Measurements from ENCODE around the gene TSPAN33.

TSPAN33 gene, protein sequence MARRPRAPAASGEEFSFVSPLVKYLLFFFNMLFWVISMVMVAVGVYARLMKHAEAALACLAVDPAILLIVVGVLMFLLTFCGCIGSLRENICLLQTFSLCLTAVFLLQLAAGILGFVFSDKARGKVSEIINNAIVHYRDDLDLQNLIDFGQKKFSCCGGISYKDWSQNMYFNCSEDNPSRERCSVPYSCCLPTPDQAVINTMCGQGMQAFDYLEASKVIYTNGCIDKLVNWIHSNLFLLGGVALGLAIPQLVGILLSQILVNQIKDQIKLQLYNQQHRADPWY

GRCh38 chr7:129144095-129144833, at the start of gene TSPAN33:
TSPAN33 (plus strand) TSS chr7:129144707; CDS start chr7:129144981, 274 bp downstream.
- no peak for TF ChIP-seq CTCF (IDR thresholded peaks at IDR 0.05; ENCODE audit: low read depth, low read length)
- H3K4me3 ChIP-seq (ENCODE audit: low read depth, low read length): peak within 1 kb of the TSS; percentile 43

DNA sequence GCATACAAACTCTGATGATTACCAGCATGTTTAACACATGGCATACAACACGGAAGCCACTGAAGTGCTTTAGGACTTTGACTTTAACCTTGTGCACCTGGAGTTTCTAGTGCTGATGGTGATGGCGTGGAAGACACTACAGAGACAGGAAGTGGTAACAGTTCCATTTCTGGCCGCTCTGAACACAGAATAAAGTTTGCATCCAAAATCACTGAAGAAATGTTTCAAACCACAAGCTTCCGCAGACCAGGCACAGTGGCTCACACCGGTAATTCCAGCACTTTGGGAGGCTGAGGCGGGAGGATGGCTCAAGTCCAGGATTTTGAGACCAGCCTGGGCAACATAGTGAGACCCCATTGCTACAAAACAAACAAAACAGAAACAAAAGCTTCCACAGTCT, 49.2 kb upstream of the TSPAN33 start:
- no peak for TF ChIP-seq CTCF (IDR thresholded peaks at IDR 0.05; ENCODE audit: low read depth, low read length)
- H3K4me3 ChIP-seq (ENCODE audit: low read depth, low read length): no peak overlapping the region

DNA sequence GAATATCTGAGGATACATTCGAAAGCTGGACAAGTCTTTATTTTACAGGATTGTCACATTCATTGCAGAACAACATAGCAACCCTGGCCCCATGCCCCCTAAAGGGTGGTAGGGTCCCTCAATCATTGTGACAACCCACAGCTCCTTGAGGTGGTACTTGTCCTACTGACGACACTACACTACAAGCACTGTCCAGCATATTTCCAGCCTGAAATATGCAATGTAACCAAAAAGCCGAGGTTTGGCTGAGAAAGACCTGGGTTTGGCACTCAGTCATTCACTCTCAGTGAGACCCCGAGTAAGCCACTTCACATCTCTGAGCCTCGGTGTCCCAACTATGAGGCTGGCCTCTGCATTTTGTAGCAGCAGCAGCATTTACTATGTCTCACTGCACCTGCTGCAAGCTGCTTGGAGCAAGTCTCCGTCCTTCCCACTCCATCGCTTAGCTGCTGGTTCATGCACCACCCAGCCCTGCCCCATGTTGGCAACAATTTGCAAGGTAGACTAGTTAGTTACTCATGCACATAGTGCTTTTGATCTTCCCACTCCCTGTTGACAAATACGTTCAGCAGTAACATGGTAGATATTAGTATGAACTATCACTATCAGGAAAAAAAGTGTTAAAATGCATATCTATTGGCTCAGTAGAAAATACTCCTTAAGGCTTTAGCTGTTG, 46.0 kb upstream of the TSPAN33 start:
- H3K4me3 ChIP-seq (ENCODE audit: low read depth, low read length): no peak overlapping the region
- no peak for TF ChIP-seq CTCF (IDR thresholded peaks at IDR 0.05; ENCODE audit: low read depth, low read length)

DNA sequence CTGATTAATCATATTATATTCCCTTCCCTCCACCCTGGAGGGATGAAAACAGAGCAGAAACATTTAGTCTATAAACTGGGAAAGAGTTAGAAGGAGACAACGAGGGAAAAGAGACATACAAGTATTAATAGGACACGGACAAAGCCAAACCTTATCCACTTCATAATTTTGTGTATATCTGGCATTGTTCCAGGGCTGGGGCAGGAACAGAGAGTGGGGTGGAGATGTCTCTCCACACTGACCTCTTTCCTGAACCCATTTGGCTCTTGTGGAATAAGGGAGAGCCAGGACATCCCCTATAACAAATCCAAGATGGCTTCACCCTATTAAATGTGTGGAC, 43.7 kb upstream of the TSPAN33 start:
- no peak for TF ChIP-seq CTCF (IDR thresholded peaks at IDR 0.05; ENCODE audit: low read depth, low read length)

GRCh38 chr7:129101746-129102145, 42.8 kb upstream of the TSPAN33 start:
- no peak for TF ChIP-seq CTCF (IDR thresholded peaks at IDR 0.05; ENCODE audit: low read depth, low read length)

More for the DNA sequence above, 43.7 kb upstream of the TSPAN33 start:
- no peak overlapping the region for H3K4me3 ChIP-seq (ENCODE audit: low read depth, low read length)

DNA sequence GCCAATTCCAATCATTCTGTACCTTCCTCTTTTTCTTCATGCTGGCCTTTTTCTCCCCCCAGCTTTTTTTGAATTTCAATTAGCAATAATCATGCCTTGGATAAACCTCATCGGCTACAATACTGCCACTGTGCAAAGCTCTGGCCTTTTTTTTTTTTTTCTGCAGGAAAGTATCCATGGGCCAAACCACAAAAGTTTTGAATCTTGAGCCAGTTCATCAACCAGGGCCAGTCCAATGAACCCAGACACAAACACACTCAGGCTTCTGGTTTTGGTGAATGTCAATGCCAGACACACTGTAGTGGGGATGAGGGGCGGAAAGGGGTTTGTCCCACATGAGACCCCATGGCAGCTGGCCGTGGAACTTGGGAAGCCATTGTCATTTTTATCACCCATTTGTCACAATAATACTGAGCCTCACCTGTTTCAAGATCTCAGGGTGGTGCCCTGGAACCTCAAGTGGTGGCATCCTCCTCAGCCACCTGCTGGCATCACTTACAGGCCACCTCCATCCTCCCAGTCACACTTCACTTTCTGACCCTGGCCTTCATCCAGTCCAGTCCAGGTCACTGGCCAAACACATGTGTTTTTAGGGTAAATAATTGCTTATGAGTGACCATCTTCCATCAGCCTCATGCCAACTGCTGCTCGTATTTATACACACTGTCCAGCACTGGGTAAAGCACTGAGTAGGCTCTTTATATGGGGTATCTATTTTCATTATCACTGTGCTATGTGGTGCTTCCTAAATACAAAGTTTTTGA, 40.8 kb upstream of the TSPAN33 start:
- H3K4me3 ChIP-seq (ENCODE audit: low read depth, low read length): no peak overlapping the region
- no peak for TF ChIP-seq CTCF (IDR thresholded peaks at IDR 0.05; ENCODE audit: low read depth, low read length)

More at GRCh38 chr7:129101746-129102145, 42.8 kb upstream of the TSPAN33 start:
- H3K4me3 ChIP-seq (ENCODE audit: low read depth, low read length): no peak overlapping the region

Measured in WI38 (cell line).